Esophagus muscularis mucosa (tissue), 4 donors: ENCODE results near the gene FMN2.
"Not testable (repeated sequence)": the region's sequence is repeated elsewhere in the genome, so short reads cannot be mapped to it uniquely, and the experiment has no call there.

Source experiments
- CTCF ChIP-seq, 3 experiments: fragments of 200-600 bp in 2 of 3; fragments of 450-650 bp in 1 of 3; sonication (generic) in 2 of 3; IDR thresholded peaks; one replicate each; pipeline ENCODE4 v1.5.1; 2017 to 2019; ENCODE audit warnings: antibody characterized with exemption in 3 of 3, mild to moderate bottlenecking in 2 of 3, moderate library complexity in 1 of 3
- EP300 ChIP-seq: sonication (generic); formaldehyde crosslinking; IDR thresholded peaks from one replicate; pipeline ENCODE4 v1.6.1; 2017; ENCODE audit warnings: antibody characterized with exemption
- POLR2A ChIP-seq: fragments of 450-650 bp; IDR thresholded peaks from one replicate; pipeline ENCODE4 v1.6.1; 2017; ENCODE audit warnings: antibody characterized with exemption, moderate library complexity, mild to moderate bottlenecking, low read depth
- POLR2AphosphoS5 ChIP-seq, 2 donors: sonication (generic); formaldehyde crosslinking; IDR thresholded peaks; one replicate each; pipeline ENCODE4 v1.6.1; 2017; ENCODE audit warnings: antibody characterized with exemption in 2 of 2

- TF ChIP-seq CTCF (IDR thresholded peaks at IDR 0.05); POLR2A; EP300; POLR2AphosphoS5 (IDR thresholded peaks at IDR 0.05): not testable (repeated sequence)
Observed at GRCh38 chr1:240275219-240275618, 183.5 kb downstream of the FMN2 start.
